SK-N-SH (cell line): Measurements from ENCODE around the gene MSI1. TPM values are rescaled to one million over a fixed set of nuclear protein-coding genes. Genes with fewer than 3 reads are reported as not detected.

Experiments used
- CTCF ChIA-PET: fragments of 300-600, 350-600 bp; formaldehyde crosslinking; extraction: SDS; loops from one replicate; lab custom pipeline; 2021; lab: Yijun Ruan, JAX
- POLR2A ChIA-PET: fragments of 350-600 bp; sonication (Branson Sonifier 250); formaldehyde crosslinking; extraction: SDS; loops from one replicate; lab custom pipeline; 2020; ENCODE audit warnings: antibody characterized with exemption, inconsistent platforms; lab: Yijun Ruan, JAX
- DNase-seq: peaks from one replicate; pipeline ENCODE4 v3.0.0; 2012
- H2AFZ ChIP-seq: fragments of 200-600 bp; sonication (generic); 2 replicates; pipeline ENCODE4 v1.8.1; 2016; ENCODE audit warnings: antibody characterized with exemption, mild to moderate bottlenecking, low read depth
- H3F3A ChIP-seq: fragments of 200-600 bp; sonication (generic); replicated peaks from 2 replicates; pipeline ENCODE3; 2016; ENCODE audit warnings: antibody characterized with exemption, mild to moderate bottlenecking; ENCODE audit not compliant: insufficient read depth
- H3K27ac ChIP-seq, 2 experiments: fragments of 200-500 bp in 1 of 2; fragments of 200-600 bp in 1 of 2; sonication (Bioruptor generic) in 1 of 2; sonication (generic), shearing (Covaris generic) in 1 of 2; 2 replicates each; pipeline versions ENCODE4 v1.5.1 to v1.6.1; 2014 to 2016; ENCODE audit warnings: low read depth in 2 of 2, inconsistent platforms in 1 of 2, low read length in 1 of 2, mild to moderate bottlenecking in 1 of 2, mixed read lengths in 1 of 2
- H3K27me3 ChIP-seq: fragments of 200-600 bp; sonication (generic), shearing (Covaris generic); 2 replicates; pipeline ENCODE4 v1.6.1; 2016; ENCODE audit warnings: mixed run types; ENCODE audit not compliant: insufficient read depth
- H3K36me3 ChIP-seq, 2 experiments: fragments of 200-500 bp in 1 of 2; fragments of 200-600 bp in 1 of 2; sonication (Bioruptor generic) in 1 of 2; sonication (generic) in 1 of 2; replicated peaks in 1 of 2; 2 replicates each; pipeline versions ENCODE3 to v1.5.1; 2014 to 2016; ENCODE audit warnings: low read length in 1 of 2, mild to moderate bottlenecking in 1 of 2; ENCODE audit not compliant: insufficient read depth in 2 of 2, control insufficient read depth in 1 of 2
- H3K4me1 ChIP-seq, 2 experiments: fragments of 200-500 bp in 1 of 2; fragments of 200-600 bp in 1 of 2; sonication (Bioruptor generic) in 1 of 2; sonication (generic), shearing (Covaris generic) in 1 of 2; 2 replicates each; pipeline versions ENCODE4 v1.5.1 to v1.6.1; 2014 to 2016; ENCODE audit warnings: low read depth in 1 of 2, low read length in 1 of 2, mixed run types in 1 of 2; ENCODE audit not compliant: insufficient read depth in 2 of 2, control insufficient read depth in 1 of 2
- H3K4me2 ChIP-seq: fragments of 200-600 bp; sonication (generic), shearing (Covaris generic); 2 replicates; pipeline ENCODE4 v1.6.1; 2017; ENCODE audit warnings: mixed run types
- H3K4me3 ChIP-seq, 2 experiments: fragments of 200-500 bp in 1 of 2; fragments of 200-600 bp in 1 of 2; sonication (Bioruptor generic) in 1 of 2; sonication (generic), shearing (Covaris generic) in 1 of 2; 2 replicates each; pipeline versions ENCODE4 v1.5.1 to v1.8.1; 2014 to 2016; ENCODE audit warnings: low read depth in 2 of 2, inconsistent platforms in 1 of 2, low read length in 1 of 2, mild to moderate bottlenecking in 1 of 2, mixed read lengths in 1 of 2, moderate library complexity in 1 of 2
- H3K79me2 ChIP-seq: fragments of 200-600 bp; sonication (generic); 2 replicates; pipeline ENCODE4 v1.8.1; 2017; ENCODE audit warnings: mild to moderate bottlenecking; ENCODE audit not compliant: insufficient read depth
- H3K9ac ChIP-seq: fragments of 200-600 bp; sonication (generic); 2 replicates; pipeline ENCODE4 v1.6.1; 2017; ENCODE audit warnings: mixed run types
- H3K9me2 ChIP-seq: fragments of 200-600 bp; sonication (generic); 2 replicates; pipeline ENCODE4 v1.6.1; 2017; ENCODE audit warnings: mixed run types
- H3K9me3 ChIP-seq: fragments of 200-600 bp; sonication (generic); 2 replicates; pipeline ENCODE4 v1.6.1; 2017; ENCODE audit warnings: mixed run types, mild to moderate bottlenecking, moderate library complexity
- H4K20me1 ChIP-seq: fragments of 200-600 bp; sonication (generic); 2 replicates; pipeline ENCODE4 v1.6.1; 2017; ENCODE audit warnings: mild to moderate bottlenecking, mixed run types; ENCODE audit not compliant: insufficient read depth
- CHD2 ChIP-seq: fragments of 150-350 bp; IDR thresholded peaks from 2 replicates; pipeline ENCODE4 v1.6.1; 2018; ENCODE audit warnings: low read length; ENCODE audit not compliant: partially characterized antibody
- EP300 ChIP-seq, 2 experiments: IDR thresholded peaks; 2 replicates each; pipeline versions ENCODE4 v1.4.0 to v1.6.1; 2012; ENCODE audit warnings: borderline replicate concordance in 1 of 2, low read depth in 1 of 2, low read length in 1 of 2
- EZH2phosphoT487 ChIP-seq: fragments of 200-600 bp; sonication (generic); IDR thresholded peaks from 2 replicates; pipeline ENCODE4 v1.6.1; 2017; ENCODE audit warnings: low read depth, mixed run types, mild to moderate bottlenecking, antibody characterized with exemption, moderate library complexity, borderline replicate concordance
- FOSL2 ChIP-seq: IDR thresholded peaks from 2 replicates; pipeline ENCODE4 v1.4.0; 2012; ENCODE audit warnings: low read depth, mild to moderate bottlenecking, moderate library complexity, borderline replicate concordance
- GABPA ChIP-seq: IDR thresholded peaks from 2 replicates; pipeline ENCODE4 v1.4.0; 2012; ENCODE audit warnings: low read depth, mild to moderate bottlenecking
- GATA2 ChIP-seq: sonication (generic); formaldehyde crosslinking; IDR thresholded peaks from 2 replicates; pipeline ENCODE4 v1.5.0; 2020; ENCODE audit warnings: mild to moderate bottlenecking, missing genetic modification reagents
- MXI1 ChIP-seq: IDR thresholded peaks from 2 replicates; pipeline ENCODE4 v1.6.1; 2012; ENCODE audit warnings: mild to moderate bottlenecking, low read depth, low read length, improper control_type of control experiment
- NFIC ChIP-seq: IDR thresholded peaks from 2 replicates; pipeline ENCODE4 v1.4.0; 2012; ENCODE audit warnings: borderline replicate concordance
- RCOR1 ChIP-seq: fragments of 150-350 bp; IDR thresholded peaks from 2 replicates; pipeline ENCODE4 v1.6.1; 2017; ENCODE audit warnings: antibody characterized with exemption, low read length
- RFX5 ChIP-seq: IDR thresholded peaks from 2 replicates; pipeline ENCODE4 v1.6.1; 2012; ENCODE audit warnings: mild to moderate bottlenecking, improper control_type of control experiment, low read length
- TCF12 ChIP-seq: IDR thresholded peaks from 2 replicates; pipeline ENCODE4 v1.4.0; 2012
- TEAD4 ChIP-seq: IDR thresholded peaks from 2 replicates; pipeline ENCODE4 v1.4.0; 2012; ENCODE audit warnings: mild to moderate bottlenecking, borderline replicate concordance; ENCODE audit not compliant: insufficient read depth
- USF2 ChIP-seq: fragments of 150-350 bp; IDR thresholded peaks from 2 replicates; pipeline ENCODE4 v1.6.1; 2017; ENCODE audit warnings: antibody characterized with exemption, low read length, low read depth, borderline replicate concordance
- WGBS: methylation state at CpG from one replicate; pipeline ENCODE4 v1.1.6; 2017; ENCODE audit warnings: low lambda C conversion rate; 5-methylcytosine and 5-hydroxymethylcytosine counted together
- polyA plus RNA-seq, 3 experiments: library from polyadenylated mRNA; depleted of rRNA; stranded (reverse); fragments of >200 nt; gene quantifications; 2 replicates each; pipeline ENCODE4 v1.2.3, GENCODE V29; 2012

The MSI1 gene
- polyA plus RNA-seq, 1 of the 3 experiments (the other 2 are of a cell fraction): 1.7 TPM

GRCh38 chr12:120362516-120363273 lies 6.3 kb downstream of the MSI1 start (continued):
- no peak for TF ChIP-seq USF2
- no peak for TF ChIP-seq EZH2phosphoT487
- no peak for TF ChIP-seq TCF12
- TF ChIP-seq FOSL2: no peak
- no peak for TF ChIP-seq CHD2
- no peak for TF ChIP-seq TEAD4
- TF ChIP-seq EP300 (IDR thresholded peaks at IDR 0.05; ENCODE audit: borderline replicate concordance in 1 of 2, low read depth in 1 of 2, low read length in 1 of 2): no peak
- TF ChIP-seq RFX5: no peak

DNA sequence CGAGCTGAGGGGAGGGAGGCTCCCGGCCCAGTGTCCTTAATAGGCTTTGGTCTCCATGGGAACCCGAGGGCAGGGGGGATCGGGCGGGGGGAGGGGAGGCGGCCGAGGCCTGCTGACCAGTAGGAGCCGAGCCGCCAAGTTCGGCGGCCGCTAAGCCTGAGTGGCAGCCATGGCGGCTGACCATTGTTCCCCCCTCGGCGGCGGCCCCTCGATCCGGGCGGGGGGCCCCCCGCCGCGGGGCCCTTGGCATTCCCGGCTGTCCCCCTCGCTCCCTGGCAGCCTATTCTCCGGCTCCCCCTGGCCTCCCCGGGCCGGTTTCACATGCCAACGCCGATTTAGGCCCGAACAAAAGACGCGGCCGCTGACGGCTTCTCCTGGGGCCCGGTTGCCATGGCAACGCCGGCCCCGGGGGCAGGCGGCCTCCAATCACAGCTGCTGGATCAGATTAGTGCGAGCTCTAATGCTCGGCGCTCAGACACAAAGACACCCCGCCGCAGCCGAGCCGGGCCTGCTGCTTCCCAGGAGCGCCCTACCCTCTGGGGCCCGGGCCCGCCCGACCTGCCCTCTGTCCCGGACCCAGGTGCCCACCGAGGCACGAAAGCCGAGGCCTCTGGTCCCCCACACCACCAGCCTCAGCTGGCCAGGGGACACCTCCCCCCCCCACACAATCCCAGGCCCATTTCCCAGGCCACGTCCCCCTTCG lies 7.3 kb downstream of the MSI1 start:
- WGBS: 49% methylated on average over 11 of the region's 56 CpGs
- Histone ChIP-seq H3K36me3 (no peaks in the 10 kb centered on the region), H3K9ac (no peak overlapping the region), H3K27ac (peak overlapping the region in 1 of 2 experiments; percentile 81; a peak in 2 of 4 replicates), H3K4me3 (peak overlapping the region in 1 of 2 experiments; percentile 24; a peak in 2 of 4 replicates), H3K4me1 (peaks cover 0 to 34% of the 10 kb centered on the region in 2 experiments; a peak in 1 of 4 replicates), H3K79me2 (no peaks in the 10 kb centered on the region), H4K20me1 (no peaks in the 10 kb centered on the region), H3K27me3 (peaks cover 4% of the 10 kb centered on the region), H3K9me2 (no peaks in the 10 kb centered on the region), H2AFZ (no peak overlapping the region), H3F3A (no peaks in the 10 kb centered on the region), H3K4me2 (no peak overlapping the region), H3K9me3 (no peaks in the 10 kb centered on the region)
- TF ChIP-seq GATA2 (CRISPR knock-in tag): no peak; the same call in none of the 2 replicates
- TF ChIP-seq GABPA: no peak
- peak; percentile 94 for TF ChIP-seq RFX5
- TF ChIP-seq MXI1: peak; percentile 40; the same call in 1 of the 2 replicates
- no peak for TF ChIP-seq NFIC
- TF ChIP-seq RCOR1: peak; percentile 41; the same call in 1 of the 2 replicates
- ChIA-PET POLR2A (interaction anchor here (0.6 to 2.4 kb wide), 6 partner anchors 9 to 160 kb away, joined by 3 to 8 read pairs (median 4); partner anchors contain the start of genes COX6A1, RNU4-2 and RPLP0), CTCF (interaction anchor here (0.9 to 9.0 kb wide), 5 partner anchors 34 to 700 kb away, joined by 3 to 95 read pairs (median 4); partner anchors contain the start of genes PLA2G1B and SIRT4)
- DNase-seq: peak; percentile 98
